SU-DHL-6 (cell line): Measurements from ENCODE around the gene STT3B.
"Not testable (repeated sequence)": the region's sequence is repeated elsewhere in the genome, so short reads cannot be mapped to it uniquely, and the experiment has no call there.

Experiments
- H2AFZ ChIP-seq: fragments of 200-600 bp; sonication (generic); 2 replicates; pipeline ENCODE4 v1.6.1; 2014; ENCODE audit warnings: low read depth, mild to moderate bottlenecking, moderate library complexity, mixed read lengths, antibody characterized with exemption, low read length; ENCODE audit not compliant: severe bottlenecking
- H3F3A ChIP-seq: fragments of 200-600 bp; shearing (Covaris generic); 2 replicates; pipeline ENCODE4 v1.6.0; 2016; ENCODE audit warnings: antibody characterized with exemption, mild to moderate bottlenecking; ENCODE audit not compliant: insufficient read depth
- H3K27ac ChIP-seq: fragments of 200-600 bp; sonication (generic); 2 replicates; pipeline ENCODE4 v1.5.1; 2016; ENCODE audit warnings: low read depth, mild to moderate bottlenecking, low read length, moderate library complexity, mixed read lengths
- H3K27me3 ChIP-seq: fragments of 200-600 bp; sonication (generic), shearing (Covaris generic); 2 replicates; pipeline ENCODE4 v1.6.0; 2014; ENCODE audit warnings: mild to moderate bottlenecking, low read length
- H3K36me3 ChIP-seq: fragments of 200-600 bp; sonication (generic); 2 replicates; pipeline ENCODE4 v1.6.1; 2014; ENCODE audit warnings: mild to moderate bottlenecking, low read length, mixed read lengths
- H3K4me2 ChIP-seq: fragments of 300-600, 200-600 bp; shearing (Covaris generic), sonication (generic); 2 replicates; pipeline ENCODE4 v1.6.0; 2014; ENCODE audit warnings: low read length, low read depth, mild to moderate bottlenecking; ENCODE audit not compliant: poor library complexity, severe bottlenecking
- H3K4me3 ChIP-seq: fragments of 200-600 bp; sonication (generic); 2 replicates; pipeline ENCODE4 v1.5.1; 2014; ENCODE audit warnings: antibody characterized with exemption, low read length, mild to moderate bottlenecking, mixed read lengths; ENCODE audit not compliant: insufficient read depth, poor library complexity, severe bottlenecking
- H3K79me2 ChIP-seq: fragments of 200-600 bp; sonication (generic); 2 replicates; pipeline ENCODE4 v1.6.1; 2014; ENCODE audit warnings: mild to moderate bottlenecking, low read length, moderate library complexity; ENCODE audit not compliant: insufficient read depth
- H3K9ac ChIP-seq: fragments of 200-600 bp; sonication (generic); 2 replicates; pipeline ENCODE4 v1.7.0; 2014; ENCODE audit warnings: mild to moderate bottlenecking, low read length
- H3K9me2 ChIP-seq: fragments of 200-600 bp; sonication (generic); replicated peaks from 2 replicates; pipeline ENCODE4 v1.6.1; 2014; ENCODE audit warnings: low read length; ENCODE audit not compliant: insufficient read depth
- H3K9me3 ChIP-seq: fragments of 200-600 bp; sonication (generic); 2 replicates; pipeline ENCODE4 v1.6.1; 2014; ENCODE audit warnings: low read length, mixed read lengths; ENCODE audit not compliant: insufficient read depth
- H4K20me1 ChIP-seq: fragments of 200-600 bp; sonication (generic); 2 replicates; pipeline ENCODE4 v1.6.1; 2014; ENCODE audit warnings: low read depth, mild to moderate bottlenecking, antibody characterized with exemption, low read length, moderate library complexity, mixed read lengths
- EZH2phosphoT487 ChIP-seq: fragments of 200-600 bp; sonication (generic), shearing (Covaris generic); conservative IDR thresholded peaks from 2 replicates; pipeline ENCODE4 v1.6.1; 2018; ENCODE audit warnings: mild to moderate bottlenecking, antibody characterized with exemption, low read length, moderate library complexity, mixed read lengths
- TF ChIP-seq, protein P1 (sequence below): fragments of 200-600 bp; sonication (generic); IDR thresholded peaks from one replicate; pipeline ENCODE4 v1.5.1; 2017; ENCODE audit warnings: antibody characterized with exemption, mild to moderate bottlenecking, low read length, moderate library complexity; ENCODE audit not compliant: insufficient read depth, poor library complexity, severe bottlenecking

STT3B gene

DNA sequence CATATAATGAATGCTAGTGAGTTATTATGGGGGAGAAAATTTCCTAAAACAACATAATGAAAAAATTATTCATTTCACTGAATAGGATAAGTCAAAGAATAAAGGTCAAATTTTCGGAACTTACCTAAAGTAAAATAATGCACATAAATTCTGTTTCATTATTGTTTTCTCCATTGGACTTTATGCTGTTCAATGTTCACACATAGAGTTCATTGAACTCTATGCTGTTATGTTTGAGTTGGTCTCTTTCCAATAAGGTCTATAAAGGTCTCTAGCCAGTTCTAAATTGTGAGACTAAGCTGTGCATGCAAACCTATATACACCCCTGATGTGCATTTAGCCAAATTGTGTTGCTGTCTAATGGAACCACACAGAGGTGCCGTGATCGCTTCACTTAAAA lies 28.5 kb upstream of the STT3B start:
- Histone ChIP-seq H3K36me3 (no peaks in the 10 kb centered on the region), H3K4me3 (no peak overlapping the region), H3K27ac (no peak overlapping the region), H3K27me3 (no peaks in the 10 kb centered on the region), H3K79me2 (no peaks in the 10 kb centered on the region), H3K9ac (no peak overlapping the region), H4K20me1 (no peaks in the 10 kb centered on the region), H3K9me3 (no peaks in the 10 kb centered on the region), H2AFZ (no peak overlapping the region), H3K9me2 (no peaks in the 10 kb centered on the region), H3F3A (no peaks in the 10 kb centered on the region), H3K4me2 (no peak overlapping the region)
- TF ChIP-seq, protein P1, sequence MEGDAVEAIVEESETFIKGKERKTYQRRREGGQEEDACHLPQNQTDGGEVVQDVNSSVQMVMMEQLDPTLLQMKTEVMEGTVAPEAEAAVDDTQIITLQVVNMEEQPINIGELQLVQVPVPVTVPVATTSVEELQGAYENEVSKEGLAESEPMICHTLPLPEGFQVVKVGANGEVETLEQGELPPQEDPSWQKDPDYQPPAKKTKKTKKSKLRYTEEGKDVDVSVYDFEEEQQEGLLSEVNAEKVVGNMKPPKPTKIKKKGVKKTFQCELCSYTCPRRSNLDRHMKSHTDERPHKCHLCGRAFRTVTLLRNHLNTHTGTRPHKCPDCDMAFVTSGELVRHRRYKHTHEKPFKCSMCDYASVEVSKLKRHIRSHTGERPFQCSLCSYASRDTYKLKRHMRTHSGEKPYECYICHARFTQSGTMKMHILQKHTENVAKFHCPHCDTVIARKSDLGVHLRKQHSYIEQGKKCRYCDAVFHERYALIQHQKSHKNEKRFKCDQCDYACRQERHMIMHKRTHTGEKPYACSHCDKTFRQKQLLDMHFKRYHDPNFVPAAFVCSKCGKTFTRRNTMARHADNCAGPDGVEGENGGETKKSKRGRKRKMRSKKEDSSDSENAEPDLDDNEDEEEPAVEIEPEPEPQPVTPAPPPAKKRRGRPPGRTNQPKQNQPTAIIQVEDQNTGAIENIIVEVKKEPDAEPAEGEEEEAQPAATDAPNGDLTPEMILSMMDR = no peak
- TF ChIP-seq EZH2phosphoT487 = no peak

DNA sequence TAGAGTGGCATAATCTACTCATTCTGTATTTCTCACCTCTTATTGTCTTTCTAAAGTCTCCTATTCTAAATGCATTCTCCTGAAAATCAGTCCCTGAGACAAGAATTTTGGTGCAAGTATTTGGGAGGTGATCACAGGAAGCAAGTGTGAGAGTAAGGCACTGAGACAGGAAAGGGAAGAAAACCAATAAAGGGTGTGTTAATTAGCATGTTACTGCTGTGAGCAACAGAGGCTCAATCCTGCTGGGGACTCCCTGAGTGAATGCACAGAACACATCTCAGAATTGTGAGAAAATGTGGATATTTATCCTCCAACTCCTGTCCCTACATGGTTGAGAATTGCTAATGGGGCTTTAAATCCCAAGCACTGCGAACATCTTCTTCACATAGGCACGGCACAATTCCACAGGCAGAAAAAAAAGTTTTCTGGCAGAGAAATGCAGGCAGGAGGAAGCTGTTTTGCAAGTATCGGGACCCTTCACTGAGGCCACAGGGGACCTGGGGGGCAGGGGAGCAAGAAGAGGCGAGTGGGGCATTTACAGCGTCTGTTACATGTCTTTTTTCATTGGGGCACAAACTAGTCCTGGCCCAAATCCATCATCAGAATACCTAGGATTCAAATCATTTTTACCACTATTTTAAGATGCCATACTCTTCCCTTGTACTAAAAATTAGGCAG lies 27.2 kb upstream of the STT3B start:
- Histone ChIP-seq H3K9ac (no peak overlapping the region), H3K36me3 (no peaks in the 10 kb centered on the region), H3K4me3 (no peak overlapping the region), H4K20me1 (no peaks in the 10 kb centered on the region), H3K27me3 (no peaks in the 10 kb centered on the region), H3K9me2 (no peaks in the 10 kb centered on the region), H2AFZ (no peak overlapping the region), H3K4me2 (no peak overlapping the region), H3K9me3 (no peaks in the 10 kb centered on the region), H3K79me2 (no peaks in the 10 kb centered on the region), H3F3A (no peaks in the 10 kb centered on the region), H3K27ac (no peak overlapping the region)
- no peak for TF ChIP-seq EZH2phosphoT487
- TF ChIP-seq, protein P1 = no peak

DNA sequence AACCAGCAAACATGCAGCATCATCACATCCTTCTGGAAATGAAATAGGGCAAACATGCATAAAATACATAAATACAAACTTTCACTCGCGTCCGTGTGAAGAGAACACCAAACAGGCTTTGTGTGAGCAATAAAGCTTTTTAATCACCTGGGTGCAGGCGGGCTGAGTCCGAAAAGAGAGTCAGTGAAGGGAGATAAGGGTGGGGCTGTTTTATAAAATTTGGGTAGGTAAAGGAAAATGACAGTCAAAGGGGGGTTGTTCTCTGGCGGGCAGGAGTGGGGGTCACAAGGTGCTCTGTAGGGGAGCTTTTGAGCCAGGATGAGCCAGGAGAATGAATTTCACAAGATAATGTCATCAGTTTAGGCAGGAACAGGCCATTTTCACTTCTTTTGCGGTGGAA lies 26.2 kb upstream of the STT3B start:
- not testable (repeated sequence) for H3K27me3 ChIP-seq, H2AFZ ChIP-seq, H3K4me2 ChIP-seq, H3K27ac ChIP-seq, H3K9me2 ChIP-seq, H3K36me3 ChIP-seq, H3K9me3 ChIP-seq, H3K79me2 ChIP-seq, H4K20me1 ChIP-seq, H3F3A ChIP-seq, H3K9ac ChIP-seq, H3K4me3 ChIP-seq

DNA sequence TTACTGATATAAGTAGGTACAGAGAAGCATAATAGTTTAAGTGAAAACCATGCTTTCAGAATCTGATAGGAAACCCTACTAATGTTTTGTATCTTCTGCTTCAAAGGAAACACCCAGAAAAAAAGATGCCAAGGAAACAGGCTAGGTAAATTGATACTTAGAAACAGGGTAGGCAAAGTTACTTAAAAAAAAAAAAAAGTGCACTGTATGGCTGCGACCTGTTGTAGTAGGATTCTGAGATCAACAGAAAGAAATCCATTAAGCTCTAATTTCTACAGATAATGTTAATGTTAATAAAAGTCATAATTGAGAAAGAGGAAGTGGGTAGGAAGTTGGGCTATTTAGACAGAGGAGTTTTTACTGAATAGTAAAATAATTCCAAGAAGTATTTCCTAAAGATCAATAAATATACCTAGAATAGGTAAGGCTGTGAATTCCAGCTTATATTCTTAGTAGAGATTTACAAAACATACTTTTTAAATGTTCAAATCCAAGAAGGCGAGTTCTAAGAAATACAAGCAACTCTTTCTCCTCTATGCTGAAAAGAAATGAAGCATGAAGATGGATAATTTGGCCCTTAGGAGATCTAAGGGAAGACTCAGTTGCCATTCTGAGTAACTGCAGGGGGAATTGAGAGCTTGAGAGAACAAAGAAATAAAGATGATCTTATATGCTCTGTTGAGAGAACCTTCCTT lies 24.1 kb upstream of the STT3B start:
- no peak overlapping the region for H3K27ac ChIP-seq

More for the DNA sequence above, 24.1 kb upstream of the STT3B start:
- Histone ChIP-seq H3K79me2 (no peaks in the 10 kb centered on the region), H3K9ac (no peak overlapping the region), H3K4me3 (no peak overlapping the region), H3K36me3 (no peaks in the 10 kb centered on the region), H3K4me2 (no peak overlapping the region), H3K9me3 (no peaks in the 10 kb centered on the region), H3K9me2 (no peaks in the 10 kb centered on the region), H4K20me1 (no peaks in the 10 kb centered on the region), H3K27me3 (no peaks in the 10 kb centered on the region), H3F3A (no peaks in the 10 kb centered on the region), H2AFZ (no peak overlapping the region)
- no peak for TF ChIP-seq EZH2phosphoT487
- TF ChIP-seq, protein P1 = no peak
